HUES64 (cell line): Measurements from ENCODE around the gene PALMD.

ENCODE experiments used
- H3K27ac ChIP-seq: 2 replicates; pipeline ENCODE4 v1.7.0; 2013; ENCODE audit warnings: low read depth, low read length, inconsistent platforms
- H3K27me3 ChIP-seq: 2 replicates; pipeline ENCODE4 v1.6.1; 2013; ENCODE audit warnings: mild to moderate bottlenecking, low read length; ENCODE audit not compliant: insufficient read depth
- H3K36me3 ChIP-seq: 2 replicates; pipeline ENCODE4 v1.6.1; 2013; ENCODE audit warnings: mild to moderate bottlenecking, low read length; ENCODE audit not compliant: insufficient read depth
- H3K4me1 ChIP-seq: 2 replicates; pipeline ENCODE4 v1.6.1; 2013; ENCODE audit warnings: mild to moderate bottlenecking, low read length, moderate library complexity; ENCODE audit not compliant: insufficient read depth
- H3K4me3 ChIP-seq: 2 replicates; pipeline ENCODE4 v1.5.1; 2013; ENCODE audit warnings: mild to moderate bottlenecking, low read length, moderate library complexity
- H3K9ac ChIP-seq: 2 replicates; pipeline ENCODE4 v1.6.1; 2013; ENCODE audit warnings: mild to moderate bottlenecking, low read depth, low read length
- H3K9me3 ChIP-seq: 2 replicates; pipeline ENCODE4 v1.6.1; 2013; ENCODE audit warnings: low read depth, low read length; ENCODE audit not compliant: insufficient read depth
- WGBS: fragments of 150-250, 120-280 bp; methylation state at CpG from one replicate; pipeline ENCODE4 v1.1.7; 2013; ENCODE audit warnings: missing lambda C conversion rate; 5-methylcytosine and 5-hydroxymethylcytosine counted together

Gene PALMD

GRCh38 chr1:99646868-99647267 is 955 bp downstream of the PALMD start:
- no peak overlapping the region for H3K9ac ChIP-seq
- no peaks in the 10 kb centered on the region for H3K27me3 ChIP-seq

GRCh38 chr1:99647490-99647889 is 1.6 kb downstream of the PALMD start:
- Histone ChIP-seq H3K36me3 (no peaks in the 10 kb centered on the region), H3K9me3 (no peaks in the 10 kb centered on the region), H3K27ac (no peak overlapping the region), H3K4me1 (peaks cover 32% of the 10 kb centered on the region), H3K27me3 (no peaks in the 10 kb centered on the region), H3K4me3 (no peak overlapping the region), H3K9ac (no peak overlapping the region)
- 88% methylated on average over 4 of the region's 4 CpGs for WGBS

More at GRCh38 chr1:99646868-99647267, 955 bp downstream of the PALMD start:
- Histone ChIP-seq H3K4me1 (peaks cover 32% of the 10 kb centered on the region), H3K36me3 (no peaks in the 10 kb centered on the region), H3K4me3 (no peak overlapping the region), H3K9me3 (no peaks in the 10 kb centered on the region), H3K27ac (no peak overlapping the region)
- WGBS: 95% methylated on average over 5 of the region's 5 CpGs

DNA sequence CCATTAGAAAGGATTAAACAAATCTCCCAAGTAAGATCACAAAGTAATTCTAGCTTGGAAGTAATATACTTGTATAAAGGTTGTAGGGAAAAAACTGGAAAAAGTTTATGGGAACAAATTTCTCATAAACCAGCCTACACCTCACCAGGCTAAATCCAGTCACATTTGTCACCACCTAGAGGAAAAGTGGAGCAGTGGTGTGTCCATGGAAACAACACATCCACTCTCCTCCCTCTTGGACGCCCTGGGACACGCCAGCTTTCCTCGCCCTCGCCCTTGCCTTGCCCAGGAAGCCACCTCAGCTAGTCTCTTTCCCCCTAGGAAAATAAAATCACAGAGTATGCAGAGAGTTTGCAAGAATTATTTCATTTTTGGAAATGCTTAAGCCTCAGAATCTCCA is 2.2 kb downstream of the PALMD start:
- H3K4me1 ChIP-seq: peaks cover 37% of the 10 kb centered on the region
- no peak overlapping the region for H3K4me3 ChIP-seq
- 100% methylated on average over 4 of the region's 4 CpGs for WGBS
- no peaks in the 10 kb centered on the region for H3K36me3 ChIP-seq
- no peak overlapping the region for H3K9ac ChIP-seq
- no peaks in the 10 kb centered on the region for H3K9me3 ChIP-seq
- no peaks in the 10 kb centered on the region for H3K27me3 ChIP-seq
- H3K27ac ChIP-seq: no peak overlapping the region

- Histone ChIP-seq H3K36me3 (no peaks in the 10 kb centered on the region), H3K4me3 (no peak overlapping the region), H3K27me3 (no peaks in the 10 kb centered on the region), H3K9ac (no peak overlapping the region), H3K27ac (no peak overlapping the region; the same call in 1 of the 2 replicates), H3K4me1 (peaks cover 41% of the 10 kb centered on the region), H3K9me3 (no peaks in the 10 kb centered on the region)
- 97% methylated on average over 1 of the region's 2 CpGs for WGBS
Observed at GRCh38 chr1:99650030-99650429, 4.1 kb downstream of the PALMD start.

GRCh38 chr1:99650773-99651437 is 5.0 kb downstream of the PALMD start:
- Histone ChIP-seq H3K27me3 (no peaks in the 10 kb centered on the region), H3K36me3 (no peaks in the 10 kb centered on the region), H3K4me3 (no peak overlapping the region), H3K9me3 (no peaks in the 10 kb centered on the region), H3K9ac (no peak overlapping the region), H3K27ac (0 out of 2 replicates have a peak overlapping the region, but pooled peaks have one; percentile 37), H3K4me1 (peaks cover 37% of the 10 kb centered on the region)
- WGBS: 33% methylated on average over 1 of the region's 3 CpGs

GRCh38 chr1:99652881-99653281 is 7.0 kb downstream of the PALMD start:
- H3K4me3 ChIP-seq: no peak overlapping the region
- H3K27ac ChIP-seq: 0 out of 2 replicates have a peak overlapping the region, but pooled peaks have one; percentile 24
- peaks cover 25% of the 10 kb centered on the region for H3K4me1 ChIP-seq
- H3K9ac ChIP-seq: no peak overlapping the region
- no peaks in the 10 kb centered on the region for H3K36me3 ChIP-seq
- no peaks in the 10 kb centered on the region for H3K9me3 ChIP-seq
- 45% methylated on average over 2 of the region's 2 CpGs for WGBS
- H3K27me3 ChIP-seq: no peaks in the 10 kb centered on the region

GRCh38 chr1:99655376-99655775 is 9.5 kb downstream of the PALMD start:
- Histone ChIP-seq H3K9ac (no peak overlapping the region), H3K36me3 (no peaks in the 10 kb centered on the region), H3K27me3 (no peaks in the 10 kb centered on the region), H3K4me1 (peaks cover 17% of the 10 kb centered on the region), H3K27ac (no peak overlapping the region), H3K4me3 (no peak overlapping the region), H3K9me3 (no peaks in the 10 kb centered on the region)
- 95% methylated on average over 3 of the region's 3 CpGs for WGBS

GRCh38 chr1:99656701-99657100 is 10.8 kb downstream of the PALMD start:
- Histone ChIP-seq H3K4me3 (no peak overlapping the region), H3K9me3 (no peaks in the 10 kb centered on the region), H3K27ac (no peak overlapping the region), H3K4me1 (peaks cover 9% of the 10 kb centered on the region; the same call in 1 of the 2 replicates), H3K36me3 (no peaks in the 10 kb centered on the region), H3K9ac (no peak overlapping the region), H3K27me3 (no peaks in the 10 kb centered on the region)
- WGBS: 92% methylated on average over 3 of the region's 3 CpGs

- no peak overlapping the region for H3K4me3 ChIP-seq
- H3K9ac ChIP-seq: no peak overlapping the region
- H3K36me3 ChIP-seq: no peaks in the 10 kb centered on the region
- WGBS: 94% methylated on average over 5 of the region's 5 CpGs
- H3K4me1 ChIP-seq: peaks cover 11% of the 10 kb centered on the region; the same call in 1 of the 2 replicates
- no peak overlapping the region for H3K27ac ChIP-seq
- no peaks in the 10 kb centered on the region for H3K9me3 ChIP-seq
- no peaks in the 10 kb centered on the region for H3K27me3 ChIP-seq
Observed at GRCh38 chr1:99657213-99658030, 11.5 kb downstream of the PALMD start.

GRCh38 chr1:99658031-99658290 is 12.0 kb downstream of the PALMD start:
- WGBS: 95% methylated on average over 3 of the region's 3 CpGs

GRCh38 chr1:99659755-99660210 is 13.9 kb downstream of the PALMD start:
- no peak overlapping the region for H3K9ac ChIP-seq
- H3K27me3 ChIP-seq: no peaks in the 10 kb centered on the region
- H3K27ac ChIP-seq: no peak overlapping the region
- peaks cover 9% of the 10 kb centered on the region; the same call in 1 of the 2 replicates for H3K4me1 ChIP-seq
- H3K36me3 ChIP-seq: no peaks in the 10 kb centered on the region
- H3K4me3 ChIP-seq: no peak overlapping the region
- WGBS: 87% methylated on average over 2 of the region's 2 CpGs
- no peaks in the 10 kb centered on the region for H3K9me3 ChIP-seq

More at GRCh38 chr1:99658031-99658290, 12.0 kb downstream of the PALMD start:
- H3K4me1 ChIP-seq: peaks cover 12% of the 10 kb centered on the region; the same call in 1 of the 2 replicates
- H3K4me3 ChIP-seq: no peak overlapping the region
- no peaks in the 10 kb centered on the region for H3K9me3 ChIP-seq
- H3K36me3 ChIP-seq: no peaks in the 10 kb centered on the region
- H3K27me3 ChIP-seq: no peaks in the 10 kb centered on the region
- no peak overlapping the region for H3K9ac ChIP-seq
- no peak overlapping the region for H3K27ac ChIP-seq
